IPS-NIHi11 (cell line): Measurements from ENCODE around the gene RMDN3.

Experiments used
- DNase-seq: peaks from one replicate; pipeline ENCODE4 v3.0.0; 2012; ENCODE audit warnings: mixed read lengths, low spot score

The RMDN3 gene

DNA sequence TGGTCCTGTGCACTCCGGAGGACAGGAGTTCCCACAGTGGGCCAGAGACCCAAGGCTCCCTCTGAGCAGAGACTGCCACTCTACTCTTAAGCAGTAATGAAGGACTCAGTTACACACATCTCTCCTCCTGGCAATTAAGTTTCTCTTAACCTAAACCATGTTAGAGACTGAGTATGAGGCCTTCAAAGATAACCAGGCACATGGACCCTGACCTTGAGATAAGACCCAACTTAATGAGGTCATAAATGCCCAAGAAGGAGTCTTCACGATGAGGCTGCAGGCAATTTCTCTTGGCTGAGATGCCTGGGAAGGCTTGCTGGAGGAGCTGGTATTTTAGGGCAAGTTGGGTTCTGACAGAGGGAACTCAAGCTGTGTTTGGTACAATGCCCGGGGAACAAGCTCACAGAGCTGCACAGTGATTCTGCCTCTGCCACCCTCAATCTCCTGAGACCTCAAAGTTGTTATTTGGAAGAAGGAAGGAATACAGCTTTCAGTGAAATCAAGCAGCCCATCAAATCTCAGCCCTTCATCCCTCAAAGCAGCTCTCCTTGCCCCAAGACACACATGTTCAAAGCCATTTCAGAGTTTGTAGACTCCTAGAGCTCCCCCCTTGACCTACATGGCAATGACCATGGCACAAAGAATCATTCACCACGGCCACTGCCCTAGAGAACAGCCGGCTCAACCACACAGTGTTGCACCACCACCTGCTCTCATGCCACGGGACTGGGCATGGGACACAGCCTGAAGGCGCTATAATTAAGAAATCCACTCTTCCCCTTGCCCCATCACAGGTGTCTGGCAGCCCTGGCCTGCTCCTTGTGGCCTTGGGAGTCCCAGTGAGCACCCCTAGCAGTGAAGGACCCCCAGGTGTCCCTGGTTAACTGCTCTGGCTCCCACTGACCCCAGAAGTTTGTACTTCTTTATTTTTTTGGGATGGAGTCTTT lies 7.1 kb downstream of the RMDN3 start:
- DNase-seq: no peak

DNA sequence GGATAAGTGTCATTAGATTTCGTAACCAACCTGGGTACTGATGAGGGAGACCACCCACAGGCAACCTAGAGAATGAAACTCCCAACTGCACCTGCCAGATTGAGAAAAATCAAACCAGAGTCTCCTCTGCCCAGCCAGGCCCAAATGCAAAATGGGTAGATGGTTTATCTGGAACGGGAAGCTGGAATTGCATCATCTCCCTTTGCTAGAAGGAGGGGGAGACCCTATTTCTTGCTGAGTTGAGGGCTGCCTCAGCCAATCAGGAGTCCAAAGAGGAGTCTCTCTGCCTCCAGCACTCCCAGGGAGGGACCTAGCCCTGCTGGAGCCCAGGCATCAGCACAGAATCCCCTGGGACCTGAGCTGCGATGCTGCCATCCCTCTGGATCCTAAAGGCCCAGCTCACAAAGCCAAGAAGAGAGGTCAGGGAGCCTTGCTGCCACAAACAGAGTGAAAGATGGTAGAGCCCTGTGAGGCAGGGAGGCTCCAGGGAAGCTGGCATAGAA lies 8.1 kb downstream of the RMDN3 start:
- no peak for DNase-seq

DNA sequence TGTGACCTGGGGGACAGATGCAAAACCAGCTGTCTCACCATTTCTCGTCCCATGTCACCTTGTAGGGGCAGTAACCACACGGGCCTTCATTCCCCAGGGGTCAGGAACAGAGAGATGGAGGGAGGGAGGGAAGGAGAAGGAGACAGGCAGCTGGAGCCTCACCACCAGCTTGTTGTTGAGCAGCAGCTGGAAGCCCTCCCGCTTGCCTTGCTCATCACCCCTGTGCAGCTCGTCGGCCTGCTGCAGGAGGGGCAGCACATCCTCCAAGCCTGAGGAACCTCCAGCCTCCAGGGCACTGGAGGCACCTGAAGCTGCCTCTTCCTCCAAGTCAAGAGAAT lies 10.3 kb downstream of the RMDN3 start:
- DNase-seq: no peak

DNA sequence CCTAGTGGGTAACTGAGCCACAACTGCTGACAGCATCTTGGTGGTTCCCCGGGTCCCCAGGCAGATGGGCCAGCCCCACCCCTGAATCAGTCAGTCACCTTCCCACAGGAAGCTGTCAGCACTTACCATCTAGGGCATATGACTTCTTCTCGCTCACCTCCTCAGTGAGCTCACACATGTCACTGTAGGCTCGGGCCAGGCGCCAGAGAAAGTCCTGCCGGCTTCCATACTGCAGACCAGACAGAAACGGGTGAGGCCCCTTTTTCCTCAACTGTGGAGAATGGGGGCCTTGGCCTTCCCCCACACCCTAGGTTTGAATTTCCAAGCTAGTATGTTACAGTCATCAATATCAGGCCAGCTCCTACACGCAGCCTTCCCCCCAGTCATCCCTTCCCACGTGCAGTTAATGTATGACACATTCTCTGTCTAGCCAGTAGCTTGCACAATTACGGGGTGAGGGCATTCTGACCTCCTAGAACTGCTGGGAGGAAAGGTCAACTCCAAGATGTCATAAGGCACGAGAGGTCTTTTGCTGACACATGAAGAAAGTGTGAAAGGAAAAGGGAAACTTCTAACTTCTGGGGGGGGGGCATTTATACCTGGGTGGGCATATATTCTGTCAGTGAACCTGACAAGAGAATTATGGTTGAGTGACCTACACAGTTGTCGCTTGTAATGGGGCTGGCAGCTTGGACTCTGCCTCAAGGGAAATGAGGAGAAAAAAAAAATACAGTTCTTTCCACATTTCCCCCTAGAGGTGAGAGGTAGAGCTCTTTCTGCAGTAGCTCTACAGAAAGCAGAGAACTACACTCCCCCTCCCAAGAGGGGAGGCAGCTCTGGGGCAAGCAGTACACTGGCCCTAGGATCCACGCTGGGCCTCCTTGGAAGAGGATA lies 10.9 kb downstream of the RMDN3 start:
- DNase-seq: no peak

DNA sequence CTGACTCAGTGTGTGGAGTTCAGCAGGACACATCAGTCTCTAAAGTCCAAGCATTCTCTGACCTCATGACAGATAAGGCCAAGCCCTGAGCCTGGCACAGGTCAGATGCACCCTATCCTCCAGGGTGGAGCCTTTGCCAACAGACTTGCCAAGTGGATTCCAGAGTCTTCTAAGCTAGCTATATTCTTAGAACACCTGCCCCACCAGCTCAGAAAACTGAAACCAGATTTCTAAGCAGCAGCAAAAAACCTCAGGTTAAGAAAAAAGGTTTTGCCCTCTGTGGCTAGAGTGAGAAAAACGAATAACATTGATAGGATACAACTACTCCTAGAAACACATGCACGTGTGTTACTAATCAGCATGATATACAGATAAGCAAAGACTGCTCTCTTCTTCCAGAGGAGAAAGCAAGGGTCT lies 11.6 kb downstream of the RMDN3 start:
- DNase-seq: no peak

GRCh38 chr15:40739854-40740253 lies 15.2 kb downstream of the RMDN3 start:
- peak; percentile 31 for DNase-seq

GRCh38 chr15:40739047-40739446 lies 16.0 kb downstream of the RMDN3 start:
- DNase-seq: peak; percentile 40

- DNase-seq: no peak
Observed at GRCh38 chr15:40737048-40737447, 18.0 kb downstream of the RMDN3 start.

GRCh38 chr15:40736575-40736974 lies 18.5 kb downstream of the RMDN3 start:
- DNase-seq: no peak

DNA sequence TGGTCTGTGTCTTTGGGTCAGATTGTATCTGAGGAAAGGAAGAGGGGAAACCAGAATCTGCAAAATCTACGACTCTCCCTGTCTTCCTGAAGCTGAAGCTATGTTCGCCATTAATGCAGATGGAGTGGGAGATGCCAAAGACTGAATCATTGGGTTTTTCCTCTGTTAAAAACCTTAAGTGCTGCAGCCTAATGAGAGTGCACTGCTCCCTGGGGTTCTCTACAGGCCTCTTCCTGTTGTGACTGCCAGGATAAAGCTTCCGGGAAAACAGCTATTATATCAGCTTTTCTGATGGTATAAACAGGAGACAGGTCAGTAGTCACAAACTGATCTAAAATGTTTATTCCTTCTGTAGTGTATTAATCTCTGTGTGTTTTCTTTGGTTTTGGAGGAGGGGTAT lies 24.0 kb downstream of the RMDN3 start:
- DNase-seq: peak; percentile 15

- DNase-seq: no peak
Observed at GRCh38 chr15:40723919-40724318, 31.1 kb downstream of the RMDN3 start.

GRCh38 chr15:40722934-40723333 lies 32.1 kb downstream of the RMDN3 start:
- DNase-seq: no peak

GRCh38 chr15:40722354-40722753 lies 32.7 kb downstream of the RMDN3 start:
- no peak for DNase-seq

DNA sequence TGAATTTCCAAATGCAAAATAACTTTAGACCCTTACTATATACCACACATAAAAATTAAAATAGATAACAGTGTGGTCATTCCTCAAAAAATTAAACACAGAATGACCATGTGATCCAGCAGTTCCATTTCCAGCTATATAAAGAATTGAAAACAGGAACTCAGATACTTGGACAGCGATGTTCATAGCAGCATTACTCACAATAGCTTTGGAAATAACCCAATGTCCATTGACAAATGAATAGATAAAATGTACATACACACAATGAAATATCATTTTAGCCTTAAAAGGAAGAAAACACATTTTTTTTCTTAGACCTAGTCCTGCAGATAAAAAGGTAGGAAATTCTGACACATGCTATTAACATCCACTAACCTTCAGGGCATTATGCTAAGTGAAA lies 33.4 kb downstream of the RMDN3 start:
- DNase-seq: no peak

GRCh38 chr15:40716165-40716564 lies 38.9 kb downstream of the RMDN3 start:
- no peak for DNase-seq

DNA sequence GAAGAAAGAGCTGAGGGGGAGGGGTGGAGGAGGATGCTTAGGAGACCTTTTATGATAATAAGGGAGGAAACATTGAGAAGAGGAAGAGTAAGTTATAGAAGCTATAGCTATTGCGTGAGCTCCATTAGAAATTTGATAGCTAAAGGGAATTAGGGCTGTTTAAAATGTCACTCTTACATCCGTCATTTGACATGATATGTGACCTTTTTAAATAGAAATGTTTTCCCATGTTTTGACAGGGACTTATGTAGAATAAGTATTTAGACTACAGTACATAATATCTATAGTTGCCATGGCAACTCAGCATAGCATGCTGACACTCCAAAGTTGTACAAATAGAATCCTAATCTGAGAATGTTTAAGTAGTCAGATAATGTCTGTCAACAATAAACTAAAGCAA lies 40.9 kb downstream of the RMDN3 start:
- no peak for DNase-seq

DNA sequence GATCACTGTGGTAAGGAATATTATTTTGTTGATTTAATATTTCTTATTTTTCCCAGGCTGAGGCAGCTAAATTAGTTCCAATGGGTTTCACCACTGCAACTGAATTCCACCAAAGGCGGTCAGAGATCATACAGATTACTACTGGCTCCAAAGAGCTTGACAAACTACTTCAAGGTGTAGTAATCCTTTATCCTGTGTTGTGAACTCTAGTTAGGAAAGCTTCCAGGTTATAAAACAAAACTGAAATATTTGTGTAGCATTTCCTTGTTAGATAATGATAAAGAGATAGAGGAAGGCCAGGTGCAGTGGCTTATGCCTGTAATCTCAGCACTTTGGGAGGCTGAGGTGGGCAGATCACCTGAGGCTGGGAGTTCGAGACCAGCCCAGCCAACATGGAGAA lies 48.9 kb downstream of the RMDN3 start:
- DNase-seq: no peak

GRCh38 chr15:40702077-40702476 lies 53.0 kb downstream of the RMDN3 start:
- no peak for DNase-seq

DNA sequence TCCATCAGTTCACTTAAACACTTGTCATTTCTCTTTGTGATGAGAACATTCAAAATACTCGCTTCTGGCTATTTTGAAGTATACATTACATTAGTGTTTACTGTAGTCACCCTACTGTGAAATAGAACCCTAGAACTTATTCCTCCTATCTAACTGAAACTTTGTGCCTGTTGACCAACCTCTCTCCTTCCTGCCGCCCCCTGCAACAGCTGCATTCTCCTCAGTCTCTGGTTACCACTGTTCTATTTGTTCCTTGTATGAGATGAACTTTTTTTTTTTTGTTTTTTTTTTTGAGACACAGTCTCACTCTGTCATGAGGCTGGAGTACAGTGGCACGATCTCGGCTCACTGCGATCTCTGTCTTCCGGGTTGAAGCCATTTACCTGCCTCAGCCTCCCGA lies 57.1 kb downstream of the RMDN3 start:
- DNase-seq: no peak

GRCh38 chr15:40696228-40696627 lies 58.8 kb downstream of the RMDN3 start:
- no peak for DNase-seq

DNA sequence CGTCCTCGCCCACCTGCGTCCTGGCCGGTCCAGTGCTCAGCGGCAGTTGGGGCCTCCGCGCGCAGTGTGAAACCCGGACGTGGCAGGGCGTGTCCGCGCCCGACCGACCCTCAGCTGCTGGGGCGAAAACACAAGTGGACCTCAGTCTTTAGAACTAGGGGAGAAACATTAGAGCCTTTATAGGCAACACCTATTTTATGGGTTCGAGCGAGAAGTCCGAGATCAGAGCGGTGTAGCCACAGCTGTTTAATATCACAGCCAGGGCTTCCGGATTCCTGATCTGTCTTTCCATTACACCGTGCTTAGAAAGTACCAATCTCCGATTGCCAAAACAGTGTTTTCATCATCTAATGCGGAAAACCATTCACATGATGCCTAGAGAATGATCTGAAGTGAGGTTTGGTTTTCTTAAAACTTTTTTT lies 59.6 kb downstream of the RMDN3 start:
- DNase-seq: no peak

DNA sequence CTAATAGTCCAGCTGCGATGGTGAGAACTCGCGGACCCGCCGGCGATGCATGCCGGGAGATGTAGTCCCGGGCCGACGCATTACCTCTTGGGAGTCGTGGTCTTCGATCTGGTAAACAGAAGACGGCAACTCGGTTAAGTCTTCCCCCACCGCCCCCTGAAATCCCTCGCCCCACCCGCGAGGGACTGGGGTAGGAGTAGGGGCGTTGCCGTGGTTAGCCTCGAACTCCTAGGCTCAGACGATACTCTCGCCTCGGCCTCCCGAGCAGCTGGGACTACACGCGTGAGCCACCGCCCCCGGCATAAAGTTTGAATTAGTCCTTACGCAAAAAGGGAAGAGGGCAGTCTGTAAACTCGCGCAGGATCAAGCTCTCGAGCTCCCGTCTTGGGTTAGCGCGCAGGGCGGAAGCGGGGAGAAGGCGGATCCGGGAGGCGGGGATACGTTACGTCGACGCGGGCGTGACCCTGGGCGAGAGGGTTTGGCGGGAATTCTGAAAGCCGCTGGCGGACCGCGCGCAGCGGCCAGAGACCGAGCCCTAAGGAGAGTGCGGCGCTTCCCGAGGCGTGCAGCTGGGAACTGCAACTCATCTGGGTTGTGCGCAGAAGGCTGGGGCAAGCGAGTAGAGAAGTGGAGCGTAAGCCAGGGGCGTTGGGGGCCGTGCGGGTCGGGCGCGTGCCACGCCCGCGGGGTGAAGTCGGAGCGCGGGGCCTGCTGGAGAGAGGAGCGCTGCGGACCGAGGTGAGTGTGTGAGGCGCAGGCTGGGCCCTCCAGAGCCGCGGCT lies 60.2 kb downstream of the RMDN3 start, which contains the start of gene RAD51:
RAD51 (plus strand) TSS at position 487 of the 781 bp plus-strand sequence. CDS start 3,585 bp downstream, outside the sequence.
- DNase-seq: peak; percentile 96
